GM12878 (cell line): ENCODE data around the gene C22orf15. TPM values are rescaled to one million over a fixed set of nuclear protein-coding genes. Genes with fewer than 3 reads are reported as not detected.
A peak's percentile ranks its signal among the peaks of the same experiment; 100 is the strongest.

Experiments used
- ATAC-seq: fragments of 200-7000 bp; cut with Tn5 transposase; 3 replicates; pipeline ENCODE4 v1.9.1; 2020; ENCODE audit warnings: mild to moderate bottlenecking, moderate library complexity
- BruUV-seq: library from RNA; stranded (reverse); fragments of 400-500 nt; replicated peaks from 2 replicates; lab custom pipeline; 2021; lab: Mats Ljungman, UMichigan
- CTCF ChIA-PET: fragments of 300-600 bp; sonication (Branson Sonifier 250); formaldehyde crosslinking; extraction: SDS; loops from one replicate; lab custom pipeline; 2021; ENCODE audit warnings: inconsistent platforms; lab: Yijun Ruan, JAX
- POLR2A ChIA-PET: fragments of 350-600 bp; formaldehyde crosslinking; extraction: SDS; loops from one replicate; lab custom pipeline; 2021; ENCODE audit warnings: inconsistent platforms; lab: Charles Lee
- RAD21 ChIA-PET: fragments of 300-600 bp; sonication (Branson Sonifier 250); formaldehyde crosslinking; loops from one replicate; lab custom pipeline; 2023; ENCODE audit warnings: antibody characterized with exemption; ENCODE audit not compliant: unreplicated experiment; lab: Charles Lee
- SMC1A ChIA-PET: fragments of 300-600 bp; sonication (Branson Sonifier 250); formaldehyde crosslinking; loops from one replicate; lab custom pipeline; 2023; ENCODE audit not compliant: unreplicated experiment, uncharacterized antibody; lab: Charles Lee
- DNase-seq: peaks from one replicate; pipeline ENCODE4 v3.0.0-alpha.2; 2011; ENCODE audit warnings: low read depth, low spot score
- FAIRE-seq: peaks from 3 replicates; lab custom pipeline; 2011; peaks lifted over from hg19 to GRCh38; lab: Jason Lieb, UNC
- H2AFZ ChIP-seq: 2 replicates; pipeline ENCODE4 v1.6.0; 2011; ENCODE audit warnings: low read depth, low read length, control low read depth; ENCODE audit not compliant: control insufficient read depth
- H3K27ac ChIP-seq: 2 replicates; pipeline ENCODE4 v1.5.1; 2011; ENCODE audit warnings: control low read depth; ENCODE audit not compliant: control insufficient read depth, insufficient read depth
- H3K27me3 ChIP-seq, 2 experiments: replicated peaks in 1 of 2; 2 replicates each; pipeline versions ENCODE4 v1.6.0 to v1.6.1; 2011; ENCODE audit warnings: low read length in 1 of 2; ENCODE audit not compliant: control insufficient read depth in 2 of 2, insufficient read depth in 2 of 2
- H3K36me3 ChIP-seq, 2 experiments: 2 replicates each; pipeline ENCODE4 v1.5.1; 2011; ENCODE audit warnings: low read length in 1 of 2; ENCODE audit not compliant: control insufficient read depth in 2 of 2, insufficient read depth in 2 of 2
- H3K4me1 ChIP-seq: 2 replicates; pipeline ENCODE4 v1.6.1; 2011; ENCODE audit warnings: mild to moderate bottlenecking, low read length, moderate library complexity, mixed read lengths; ENCODE audit not compliant: control insufficient read depth, insufficient read depth
- H3K4me2 ChIP-seq: 2 replicates; pipeline ENCODE4 v1.6.0; 2011; ENCODE audit warnings: control low read depth; ENCODE audit not compliant: control insufficient read depth, insufficient read depth
- H3K4me3 ChIP-seq: fragments of 200-600 bp; sonication (generic); 2 replicates; pipeline ENCODE4 v1.5.1; 2016
- H3K79me2 ChIP-seq: 2 replicates; pipeline ENCODE4 v1.6.0; 2011; ENCODE audit warnings: low read length; ENCODE audit not compliant: control insufficient read depth, insufficient read depth
- H3K9ac ChIP-seq: 2 replicates; pipeline ENCODE4 v1.8.0; 2011; ENCODE audit warnings: low read length, control low read depth, mixed read lengths; ENCODE audit not compliant: control insufficient read depth, insufficient read depth
- H3K9me3 ChIP-seq: replicated peaks from 3 replicates; pipeline ENCODE4 v1.5.1; 2011; ENCODE audit warnings: mild to moderate bottlenecking, low read length; ENCODE audit not compliant: control insufficient read depth, insufficient read depth
- H4K20me1 ChIP-seq: 2 replicates; pipeline ENCODE4 v1.6.0; 2011; ENCODE audit not compliant: control insufficient read depth, insufficient read depth
- ELK1 ChIP-seq: IDR thresholded peaks from 2 replicates; pipeline ENCODE4 v1.6.1; 2012; ENCODE audit warnings: low read depth, low read length, improper control_type of control experiment
- MEF2A ChIP-seq: IDR thresholded peaks from 2 replicates; pipeline ENCODE4 v1.6.1; 2011; ENCODE audit warnings: low read depth, mild to moderate bottlenecking, low read length, moderate library complexity; ENCODE audit not compliant: insufficient read depth
- MLLT1 ChIP-seq: fragments of 450-650 bp; IDR thresholded peaks from 2 replicates; pipeline ENCODE4 v1.6.1; 2016; ENCODE audit warnings: mild to moderate bottlenecking
- MXI1 ChIP-seq: fragments of 150-350 bp; IDR thresholded peaks from 2 replicates; pipeline ENCODE4 v1.6.1; 2011; ENCODE audit warnings: low read depth, mild to moderate bottlenecking, inconsistent platforms, low read length, improper control_type of control experiment
- RAD51 ChIP-seq: fragments of 450-650 bp; IDR thresholded peaks from 2 replicates; pipeline ENCODE4 v1.6.1; 2016; ENCODE audit warnings: moderate library complexity, mild to moderate bottlenecking, inconsistent platforms
- SIN3A ChIP-seq: IDR thresholded peaks from 2 replicates; pipeline ENCODE4 v1.6.1; 2012; ENCODE audit warnings: low read depth, low read length, improper control_type of control experiment
- ZBTB33 ChIP-seq: fragments of 450-650 bp; IDR thresholded peaks from 2 replicates; pipeline ENCODE4 v1.6.1; 2017; ENCODE audit warnings: mild to moderate bottlenecking
- whole genome bisulfite sequencing: methylation state at CpG from one replicate; pipeline ENCODE4 v1.1.6; 2016; ENCODE audit warnings: low lambda C conversion rate; ENCODE audit not compliant: insufficient replicate concordance, insufficient coverage; ENCODE audit errors: missing lambda C conversion rate; 5-methylcytosine and 5-hydroxymethylcytosine counted together
- in situ Hi-C: fragments of 300-500 bp; cut with MboI; formaldehyde crosslinking; loops from 9 replicates; pipeline ENCODE4 v1.14.3; 2018; ENCODE audit warnings: mixed read lengths
- intact Hi-C: fragments of 100-400 bp; cut with micrococcal nuclease; formaldehyde crosslinking; loops from one replicate; pipeline ENCODE4 v1.14.2; 2022; ENCODE audit not compliant: unreplicated experiment
- polyA plus RNA-seq, 11 experiments: library from polyadenylated mRNA; depleted of rRNA in 4 of 11; unstranded in 6 of 11; stranded (reverse) in 5 of 11; fragments of >200 nt; fragmentation: Nextera tagmentation in 4 of 11; fragmentation: Illumina TruSeq in 1 of 11; extraction: Ambion mirVana in 4 of 11; extraction: Trizol in 1 of 11; gene quantifications; 1 replicate in 1 of 11; 2 replicates in 10 of 11; pipeline versions ENCODE4 v1.2.1 to v1.2.3, GENCODE V29; 2011 to 2016; ENCODE audit warnings: inconsistent platforms in 2 of 11, missing spikeins in 2 of 11, low read depth in 1 of 11
- total RNA-seq, 4 experiments: library from RNA; depleted of rRNA in 3 of 4; stranded (reverse); fragments of >200 nt in 3 of 4; fragmentation: Illumina TruSeq in 1 of 4; extraction: Trizol in 1 of 4; gene quantifications; 2 replicates each; pipeline versions ENCODE4 v1.2.1 to v1.2.3, GENCODE V29; 2013 to 2021

C22orf15 gene
- total and polyA plus RNA-seq, 10 of the 15 experiments (the other 5 are each of a cell fraction or from before 2014, with no cell fraction given): 0.05 to 0.47 (median 0.13) TPM; not detected in 3

- no peak for TF ChIP-seq ELK1
- TF ChIP-seq MLLT1: no peak
- TF ChIP-seq MXI1: no peak
- TF ChIP-seq MEF2A: no peak
- no peak for TF ChIP-seq SIN3A
These were observed 29.2 kb downstream of the C22orf15 start (continued) for GRCh38 chr22:23791738-23792645.

- Histone ChIP-seq H3K36me3 (peaks cover 20 to 27% of the 10 kb centered on the region in 2 experiments), H3K27me3 (no peaks in the 10 kb centered on the region), H2AFZ (no peak overlapping the region), H3K4me3 (no peak overlapping the region), H3K4me2 (no peak overlapping the region)
- no TSS peak for BruUV-seq
- POLR2A ChIA-PET: no interaction called here
- in situ Hi-C loops: no loop called here
- DNase-seq: no peak
- no peak for TF ChIP-seq RAD51
- TF ChIP-seq ZBTB33: peak; percentile 93
- TF ChIP-seq, all 136 proteins: peak for 1
- no peaks in the 10 kb centered on the region for H4K20me1 ChIP-seq
- peaks cover 38% of the 10 kb centered on the region for H3K79me2 ChIP-seq
- WGBS: 94% methylated on average over 8 of the region's 8 CpGs
- intact Hi-C loops: no loop called here
- H3K9me3 ChIP-seq: no peaks in the 10 kb centered on the region
- CTCF ChIA-PET: interaction anchor here (1.0 to 1.6 kb wide), 2 partner anchors 9 to 51 kb away, joined by 3 to 4 read pairs; no protein-coding TSS in a partner anchor
- FAIRE-seq: no peak
- RAD21 ChIA-PET: no interaction called here
- H3K9ac ChIP-seq: no peak overlapping the region
- no peak for ATAC-seq
- no peak overlapping the region for H3K27ac ChIP-seq
- H3K4me1 ChIP-seq: peaks cover 13% of the 10 kb centered on the region
- SMC1A ChIA-PET: no interaction called here
These were observed 30.5 kb downstream of the C22orf15 start for GRCh38 chr22:23793326-23793725.
